NCI-H748 treated with DMSO at 0.1 percent for 48 hours (cell line): ENCODE measurements around the gene ZNF521.

Experiments used
- DNase-seq: peaks from one replicate; lab custom pipeline; 2025; lab: John Stamatoyannopoulos, UW

Gene ZNF521

DNA sequence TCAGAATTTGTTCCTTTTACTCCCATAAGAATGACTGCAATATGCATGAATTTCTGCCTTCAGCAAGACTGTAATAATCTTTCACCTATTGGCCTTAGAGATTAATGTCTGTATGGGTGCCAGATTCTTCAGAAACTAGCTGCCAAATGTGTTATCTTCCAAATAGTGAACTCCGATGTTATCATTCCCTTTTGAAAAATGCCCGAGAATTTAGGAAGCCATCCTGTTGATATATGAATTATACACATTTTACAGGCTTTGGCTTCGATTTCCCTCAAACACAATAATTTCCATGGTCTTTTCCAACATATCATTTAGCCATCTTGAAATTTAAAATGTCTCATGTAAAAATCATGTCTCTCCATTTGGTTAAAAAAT lies 101.5 kb downstream of the ZNF521 start:
- DNase-seq, result no peak

DNA sequence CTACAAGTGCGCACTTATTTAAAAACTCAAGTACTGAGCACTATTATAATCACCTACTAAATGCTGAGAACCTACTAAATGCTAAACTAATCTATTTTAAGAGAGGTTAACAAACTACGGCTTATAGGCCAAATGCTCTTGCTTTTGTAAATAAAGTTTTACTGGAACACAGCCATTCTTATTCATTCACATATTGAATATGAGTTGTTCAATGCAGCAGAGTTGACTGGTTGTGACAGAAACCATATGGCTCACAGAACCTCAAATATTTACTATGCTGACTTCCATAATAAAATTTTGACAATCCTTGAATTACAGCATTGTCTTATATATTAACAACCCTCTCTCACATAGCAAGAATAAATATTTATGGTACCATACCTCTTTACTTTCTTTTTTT lies 103.2 kb downstream of the ZNF521 start:
- DNase-seq, result no peak

DNA sequence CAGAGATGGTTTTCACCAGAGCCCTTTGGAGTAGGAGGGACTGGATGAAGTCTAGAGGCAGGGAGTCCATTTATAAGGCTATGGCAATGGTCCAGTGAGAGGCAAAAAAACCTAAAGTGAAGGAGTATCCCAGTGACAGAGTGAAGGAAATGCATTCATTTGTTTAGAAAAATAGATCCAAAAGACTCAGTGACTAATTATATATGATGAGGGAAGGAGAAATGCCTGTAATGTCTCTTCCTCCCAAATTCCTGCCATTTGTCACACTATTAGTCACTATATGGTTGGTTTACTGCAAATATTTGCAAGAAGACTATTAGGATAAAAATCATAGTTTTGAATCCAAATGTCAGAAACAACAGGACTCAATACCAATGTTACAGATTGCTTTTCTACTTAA lies 104.2 kb downstream of the ZNF521 start:
- no peak for DNase-seq

DNA sequence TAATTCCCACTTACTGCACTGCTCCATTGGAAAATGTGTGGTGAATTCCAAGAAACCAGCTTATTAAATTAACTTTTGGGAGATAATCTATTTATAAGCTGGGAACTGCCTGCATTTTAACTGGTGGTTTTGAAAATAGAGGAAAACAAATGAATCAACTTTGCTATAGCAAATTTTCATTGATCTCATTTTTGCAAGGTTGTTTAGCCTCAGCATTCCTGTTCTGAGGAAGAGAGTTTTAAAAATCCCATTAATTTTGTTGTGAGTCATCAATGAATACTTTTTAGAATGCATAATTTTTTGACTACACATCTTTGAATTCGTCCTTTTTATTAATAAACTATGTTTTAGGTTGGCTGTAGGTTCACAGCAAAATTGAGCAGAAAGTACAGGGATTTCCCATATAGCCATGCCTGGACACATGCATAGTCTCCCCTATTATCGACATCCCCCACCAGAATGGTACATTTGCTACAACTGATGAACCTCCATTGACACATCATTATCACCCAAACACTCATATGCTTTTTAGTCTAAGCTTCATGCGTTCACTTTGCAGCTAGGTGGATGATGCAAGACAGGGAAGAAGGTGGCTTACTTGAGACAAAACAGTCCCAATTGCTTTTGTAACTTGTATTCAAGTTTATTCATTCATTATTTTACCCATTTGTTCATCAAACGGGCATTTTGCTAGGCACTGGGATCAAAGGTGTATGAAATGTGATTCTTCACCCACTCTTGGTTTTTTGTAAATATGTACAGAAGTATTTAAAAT lies 106.9 kb downstream of the ZNF521 start:
- no peak for DNase-seq

DNA sequence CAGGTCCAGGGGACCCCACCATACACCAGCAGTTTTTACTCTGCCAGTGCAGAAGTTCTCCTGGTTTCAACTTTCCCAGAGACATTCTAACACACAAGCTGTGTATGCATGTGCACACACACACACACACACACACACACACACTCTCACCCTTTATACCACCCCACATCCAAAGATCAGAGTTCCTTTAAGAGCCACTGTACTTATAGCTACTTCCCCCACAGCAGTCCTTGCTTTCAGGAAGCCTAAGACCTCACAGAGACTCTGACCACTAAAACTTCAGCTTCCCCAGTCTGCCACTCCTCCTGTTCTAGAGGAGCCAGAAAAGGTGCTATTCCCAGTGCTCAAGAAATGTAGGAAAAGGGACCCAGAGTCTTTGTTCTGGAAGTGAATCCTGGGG lies 107.8 kb downstream of the ZNF521 start:
- DNase-seq, result no peak

DNA sequence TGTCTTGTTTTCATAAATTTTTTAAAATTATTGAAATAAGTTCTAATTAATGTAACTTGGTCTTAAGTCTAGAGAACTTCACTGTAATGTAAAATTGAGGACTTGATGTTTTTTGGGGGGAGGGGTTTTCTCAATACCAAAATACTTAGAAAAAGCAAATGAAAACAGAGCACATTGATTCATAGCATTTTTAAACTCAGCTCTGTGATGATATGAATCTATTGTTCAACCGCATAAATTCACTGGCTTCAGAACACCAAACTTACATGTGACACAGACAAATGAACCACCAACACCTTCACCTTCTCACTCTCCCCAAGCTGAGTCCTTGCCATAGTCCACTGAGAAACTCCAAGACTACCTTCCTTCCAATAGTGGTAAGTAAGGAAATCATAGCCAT lies 108.2 kb downstream of the ZNF521 start:
- no peak for DNase-seq

DNA sequence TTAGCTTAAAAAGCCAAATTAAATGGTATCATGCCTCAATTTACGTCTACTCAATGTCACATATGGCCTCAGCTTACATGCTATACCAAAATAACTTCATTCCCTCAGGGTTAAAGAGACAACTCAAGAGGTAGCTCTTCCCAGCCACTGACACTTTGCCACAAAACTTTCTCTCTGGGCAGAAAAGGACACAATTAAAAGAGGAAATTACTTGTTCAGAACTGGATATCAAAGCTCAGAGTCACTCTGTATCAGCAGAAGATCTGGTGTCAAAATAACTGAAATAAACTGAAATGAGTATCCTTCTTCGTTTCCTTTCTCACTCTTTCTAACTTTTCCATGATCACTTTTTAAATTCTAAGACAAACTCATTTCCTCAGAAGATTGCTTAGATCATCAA lies 108.7 kb downstream of the ZNF521 start:
- no peak for DNase-seq

DNA sequence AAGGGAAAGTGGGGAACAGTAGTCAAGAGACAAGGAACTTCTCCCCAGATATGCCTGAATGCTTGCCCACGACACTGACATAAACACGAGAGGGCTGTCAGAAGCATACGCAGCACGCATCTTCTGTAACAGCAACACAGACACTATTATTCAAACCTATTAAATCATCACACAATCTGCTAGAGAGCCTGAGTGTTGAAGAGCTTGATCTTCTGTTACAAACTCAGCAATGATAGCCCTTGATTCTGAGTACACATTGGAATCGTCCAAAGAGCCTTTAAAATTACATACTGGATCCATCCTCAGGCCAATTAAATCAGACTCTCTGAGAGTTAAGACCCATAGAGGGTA lies 111.6 kb downstream of the ZNF521 start:
- DNase-seq, result no peak

DNA sequence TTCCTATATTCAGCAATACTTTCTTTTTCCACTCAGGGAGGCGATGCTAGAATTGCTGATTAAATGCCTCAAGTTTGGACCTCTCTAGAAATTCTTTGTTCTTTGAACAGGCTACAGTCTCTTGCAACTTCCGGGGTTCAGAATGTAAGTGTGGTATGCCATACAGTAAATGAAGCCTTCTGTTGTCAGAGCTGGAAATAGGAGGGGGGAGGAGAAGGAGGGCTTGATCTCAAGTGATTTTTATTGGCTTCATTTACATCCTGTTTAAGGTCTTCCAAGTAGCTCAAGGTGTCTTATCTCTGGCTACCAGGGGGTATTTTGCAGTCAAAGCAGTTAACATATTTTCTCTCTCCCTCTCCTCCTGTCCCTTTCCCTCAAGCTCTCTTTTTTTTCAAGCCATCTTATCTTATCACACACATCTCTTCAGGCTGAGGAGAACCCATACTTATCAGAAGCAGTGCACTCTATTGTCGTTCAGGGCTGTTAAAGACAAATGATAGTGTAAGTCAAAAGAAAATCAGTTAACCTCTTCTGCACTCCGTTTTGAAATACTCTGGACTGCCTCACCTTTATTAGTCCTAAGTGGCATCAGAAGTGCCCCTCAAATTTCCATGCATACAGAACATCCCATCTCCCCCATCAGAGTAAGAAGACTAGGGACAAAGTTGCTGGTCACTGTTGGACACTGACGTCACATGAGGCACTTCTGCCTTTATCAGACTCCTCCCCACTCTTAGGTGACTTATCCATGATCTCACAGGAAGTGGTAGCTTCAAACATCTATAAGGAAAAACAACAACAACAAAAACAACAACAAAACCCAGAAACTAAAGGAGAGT lies 112.2 kb downstream of the ZNF521 start:
- DNase-seq, result no peak

DNA sequence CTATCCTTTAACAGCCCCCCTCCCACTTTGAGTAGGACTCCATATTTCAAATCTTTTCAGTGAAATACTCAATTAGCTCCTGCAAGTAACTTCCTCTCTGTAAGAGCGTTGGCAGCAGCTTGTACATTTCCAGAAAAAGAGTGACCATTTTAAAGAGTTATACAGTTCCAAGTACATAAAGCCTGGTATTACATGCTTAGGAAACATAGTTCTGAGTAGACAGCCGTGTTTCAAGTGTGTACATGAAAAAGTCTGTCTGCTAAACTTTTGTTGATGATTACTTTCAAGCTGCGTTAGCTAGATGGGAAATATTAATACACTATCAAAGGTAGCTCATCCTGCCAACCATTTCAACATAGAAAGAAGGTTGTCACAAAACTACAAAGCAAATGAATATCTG lies 112.8 kb downstream of the ZNF521 start:
- DNase-seq, result no peak

DNA sequence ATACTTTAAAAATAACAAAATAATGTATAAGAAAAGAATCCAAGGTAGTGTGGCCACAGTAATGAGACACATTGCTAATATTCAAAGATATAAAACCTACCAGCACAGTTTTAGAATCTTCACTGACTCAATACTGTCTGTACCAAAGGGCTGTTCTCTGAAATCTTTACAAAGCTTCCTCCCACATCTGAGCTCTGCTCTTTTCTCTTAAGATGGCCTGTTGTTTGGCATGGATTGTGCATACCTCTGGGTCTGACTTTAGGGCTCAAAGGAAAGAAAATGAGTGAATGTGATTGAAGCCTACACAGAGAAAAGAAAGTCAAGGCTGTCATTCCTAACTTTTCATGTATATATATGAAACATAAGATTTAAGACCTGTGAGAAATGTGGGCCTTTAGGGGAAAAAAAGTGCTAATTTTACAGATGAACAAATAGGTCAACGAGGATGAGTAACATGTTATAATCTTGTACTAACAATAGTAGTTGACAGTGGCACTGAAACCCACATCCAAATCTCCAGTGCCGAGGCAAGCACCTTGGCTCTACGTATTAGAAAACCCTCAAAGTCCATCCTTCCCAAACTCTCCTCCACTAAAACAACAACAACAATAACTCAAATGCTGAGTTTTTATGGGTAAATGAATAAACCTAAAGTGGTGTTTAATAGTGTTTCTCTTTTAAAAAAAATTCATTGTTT lies 114.2 kb downstream of the ZNF521 start:
- no peak for DNase-seq

DNA sequence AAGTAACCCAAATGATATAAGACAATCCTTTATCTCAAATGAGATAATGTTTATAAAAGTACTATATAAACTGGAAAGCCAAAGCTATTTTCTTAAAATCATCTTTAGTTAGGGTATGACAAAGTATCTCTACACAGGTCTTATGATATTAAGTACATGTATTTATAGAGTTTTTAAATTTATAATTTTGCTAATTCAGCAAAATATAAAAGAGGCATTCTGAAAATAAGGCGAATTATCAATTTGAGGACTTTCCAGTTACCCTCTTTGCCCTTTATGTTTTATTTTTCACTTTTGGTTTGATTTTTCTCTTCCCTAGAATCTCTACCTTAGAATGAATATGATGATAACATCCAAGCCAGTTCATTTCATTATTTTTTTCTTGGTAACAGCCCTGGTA lies 115.2 kb downstream of the ZNF521 start:
- DNase-seq, result no peak

DNA sequence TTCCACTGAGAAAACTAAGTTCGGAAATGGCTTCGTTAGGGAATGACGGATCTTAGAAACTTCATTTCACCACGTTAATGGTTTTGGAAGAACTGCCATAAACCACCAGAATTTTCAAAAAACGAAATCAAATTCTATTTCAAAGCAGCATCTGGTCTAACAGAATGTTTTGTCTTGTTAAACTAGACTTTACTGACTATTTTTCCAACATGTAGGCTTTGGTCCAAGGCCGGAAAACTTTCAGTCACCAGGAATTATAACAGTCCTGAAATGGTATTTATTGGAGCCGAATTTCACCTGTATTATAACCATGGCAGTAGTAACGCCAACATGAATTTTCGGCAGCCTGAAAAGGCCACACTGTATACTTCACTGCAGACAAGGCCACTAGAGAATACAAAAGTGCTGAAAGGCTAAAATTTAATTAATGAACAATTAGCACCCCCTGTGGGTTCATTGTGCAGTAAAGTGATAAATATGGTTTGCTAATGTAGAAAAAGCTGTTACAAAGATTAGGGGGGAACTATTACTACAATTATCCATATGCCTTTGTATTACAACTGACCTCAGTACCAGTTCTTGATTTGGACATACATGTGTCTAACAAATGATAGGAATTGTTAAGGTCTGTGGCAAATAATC lies 116.4 kb downstream of the ZNF521 start:
- no peak for DNase-seq

DNA sequence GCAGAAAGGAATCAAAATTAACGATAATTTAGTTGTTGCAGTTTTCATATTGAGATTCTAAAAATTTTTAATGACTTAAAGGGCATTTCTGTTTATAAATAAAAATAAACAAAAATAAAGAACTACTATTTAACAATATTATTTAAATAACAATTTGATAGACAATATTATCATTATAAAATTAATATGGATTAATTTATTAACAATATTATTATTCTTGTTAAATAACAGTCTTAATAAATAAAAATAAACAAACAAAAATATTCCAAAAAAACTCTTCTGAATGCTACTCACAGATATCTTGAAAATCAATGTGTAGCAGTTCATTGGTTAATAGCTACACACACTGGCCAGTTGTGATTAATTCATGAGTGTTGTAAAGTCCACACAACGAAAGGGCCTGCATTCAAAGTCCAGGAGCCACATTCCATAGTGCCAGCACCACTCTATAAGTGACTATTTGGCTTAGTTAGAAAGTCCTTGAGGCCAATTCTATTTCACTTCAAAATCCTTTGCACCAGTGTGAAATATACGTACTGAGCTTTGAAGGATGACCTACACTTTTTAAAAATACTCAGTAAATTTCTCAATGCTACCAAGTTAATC lies 117.1 kb downstream of the ZNF521 start:
- DNase-seq, result no peak

DNA sequence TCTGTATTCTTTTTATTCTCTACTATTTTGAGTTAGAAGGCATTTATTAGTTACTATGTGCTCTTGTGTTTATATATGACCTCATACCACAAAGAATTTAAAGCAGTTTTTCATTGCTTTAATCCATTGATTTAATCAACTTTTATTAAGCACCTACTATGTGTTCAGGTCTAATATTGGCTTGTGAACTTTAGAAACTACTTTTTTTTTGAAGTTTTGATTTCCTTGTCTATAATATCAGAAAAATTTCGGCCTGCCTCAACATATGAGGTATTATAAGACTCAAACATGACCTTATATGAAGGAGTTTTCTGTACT lies 117.7 kb downstream of the ZNF521 start:
- DNase-seq, result no peak

DNA sequence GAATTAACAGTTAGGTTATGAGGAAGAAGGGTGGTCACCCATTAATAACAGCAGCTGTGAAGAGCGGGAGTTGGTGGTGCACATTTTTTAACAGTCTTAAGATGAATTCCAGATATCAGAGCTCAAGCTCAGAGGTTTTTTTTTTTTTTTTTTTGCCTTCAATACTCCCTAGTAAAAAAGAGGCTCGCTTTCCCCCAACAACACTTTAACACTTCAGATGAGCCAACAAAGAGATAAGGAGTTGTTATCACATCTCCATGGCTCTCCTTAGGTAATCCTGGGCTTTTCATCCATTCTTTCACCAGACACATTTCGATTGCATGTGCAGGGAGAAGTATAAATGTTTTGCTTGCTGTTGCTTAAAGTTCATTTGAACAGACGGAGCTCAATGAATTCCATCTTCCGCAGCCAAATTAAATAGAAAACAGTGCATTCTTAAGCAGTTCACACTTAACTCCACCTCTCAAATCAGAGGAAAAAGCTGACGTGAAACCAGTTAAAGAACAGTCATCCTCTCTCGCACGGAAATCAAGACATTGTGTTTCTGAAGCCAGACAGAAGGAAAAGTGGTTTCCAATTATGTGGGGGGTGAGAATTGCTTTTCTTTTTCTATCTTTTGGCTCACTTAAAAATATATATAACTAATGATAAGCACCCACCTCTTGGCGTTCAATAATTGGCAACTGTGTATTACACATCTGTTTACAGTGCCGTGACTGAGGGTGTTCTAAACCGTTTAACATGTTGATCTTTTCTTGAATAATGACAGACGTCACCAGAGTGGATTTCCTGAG lies 118.2 kb downstream of the ZNF521 start:
- no peak for DNase-seq

DNA sequence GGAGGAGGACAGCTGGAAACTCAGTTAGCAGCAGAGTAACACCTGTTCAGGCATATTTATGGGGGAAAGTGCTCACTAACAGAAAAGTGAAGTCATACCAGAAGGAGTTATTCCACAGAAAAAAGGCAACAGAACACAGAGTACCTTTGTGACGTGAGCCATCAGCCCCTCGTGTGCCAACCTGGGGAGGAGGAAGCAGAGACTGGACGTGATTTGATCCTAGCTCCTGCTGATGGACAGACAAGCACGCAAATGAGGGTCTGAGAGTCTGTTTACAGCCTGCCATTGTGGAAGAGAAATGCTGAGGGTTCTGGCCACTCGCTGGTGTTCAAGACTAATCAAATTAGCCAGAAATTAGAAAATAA lies 120.7 kb downstream of the ZNF521 start:
- no peak for DNase-seq

DNA sequence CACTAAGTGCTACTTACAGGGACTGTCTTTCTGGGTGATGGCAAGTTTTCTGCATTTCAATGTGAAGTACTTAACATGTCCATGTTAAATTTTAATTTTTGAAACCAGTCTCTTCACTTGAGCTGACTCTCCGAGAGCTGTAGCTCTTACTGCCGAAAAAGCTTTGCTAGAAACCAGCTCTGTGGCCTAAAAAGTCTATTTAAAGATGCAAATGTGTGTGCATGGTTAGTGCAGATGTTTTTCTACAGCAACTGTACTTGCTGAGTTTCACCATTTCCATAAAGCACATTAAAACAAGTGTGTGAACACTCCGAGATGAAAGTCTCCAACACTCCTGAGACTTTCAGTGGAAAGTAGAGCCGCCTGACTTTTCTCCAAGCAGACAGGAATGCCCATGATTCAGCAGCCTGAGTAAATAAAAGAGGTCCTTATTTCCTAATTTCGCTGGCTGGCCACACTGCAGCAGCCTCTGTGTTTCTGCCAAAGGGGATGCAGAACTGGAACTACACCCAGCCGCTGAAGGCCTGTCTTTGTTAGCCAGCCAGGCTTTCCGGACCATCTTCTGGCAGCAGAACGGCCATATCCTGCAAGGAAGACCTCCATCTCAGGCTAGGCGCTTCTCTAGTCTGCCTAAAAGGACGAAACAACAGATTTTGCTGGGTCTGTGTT lies 121.2 kb downstream of the ZNF521 start:
- DNase-seq, result no peak

DNA sequence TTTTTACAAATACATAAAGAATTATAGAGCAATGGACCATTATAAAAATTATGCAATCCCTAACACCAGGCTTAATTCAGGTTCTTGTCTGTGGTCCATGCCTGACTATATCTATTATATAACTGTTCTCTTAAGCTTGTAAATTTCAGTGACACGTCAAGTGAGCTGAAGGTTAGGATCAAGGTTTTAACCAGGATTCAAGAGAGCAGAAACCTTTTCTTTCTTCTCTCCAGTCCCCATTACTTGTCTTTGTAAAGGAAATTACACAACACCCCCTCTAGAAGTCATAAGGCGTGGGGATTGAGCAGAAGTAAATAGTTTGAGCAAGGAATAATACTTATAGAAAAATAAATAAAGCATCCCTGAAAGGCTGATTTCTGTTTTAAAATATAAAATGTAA lies 122.0 kb downstream of the ZNF521 start:
- no peak for DNase-seq

DNA sequence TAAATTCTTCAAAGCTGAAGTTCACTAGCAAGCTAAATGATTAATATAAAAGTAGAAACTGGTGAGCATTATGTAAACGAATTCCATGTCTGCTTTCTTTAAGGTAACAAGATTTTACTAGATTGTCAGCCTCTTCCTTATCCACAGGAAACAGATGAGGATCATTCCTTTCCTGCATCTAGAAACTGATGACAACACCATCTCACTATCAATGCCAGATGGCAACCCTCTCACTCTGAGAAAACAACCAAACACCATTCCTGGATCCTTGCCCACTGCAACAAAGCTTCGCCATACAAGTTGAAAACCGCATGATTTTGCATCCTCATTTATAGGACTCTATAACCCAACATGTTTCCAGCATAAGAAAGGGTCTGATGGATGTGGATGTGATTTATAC lies 122.9 kb downstream of the ZNF521 start:
- DNase-seq, result peak; percentile 18

DNA sequence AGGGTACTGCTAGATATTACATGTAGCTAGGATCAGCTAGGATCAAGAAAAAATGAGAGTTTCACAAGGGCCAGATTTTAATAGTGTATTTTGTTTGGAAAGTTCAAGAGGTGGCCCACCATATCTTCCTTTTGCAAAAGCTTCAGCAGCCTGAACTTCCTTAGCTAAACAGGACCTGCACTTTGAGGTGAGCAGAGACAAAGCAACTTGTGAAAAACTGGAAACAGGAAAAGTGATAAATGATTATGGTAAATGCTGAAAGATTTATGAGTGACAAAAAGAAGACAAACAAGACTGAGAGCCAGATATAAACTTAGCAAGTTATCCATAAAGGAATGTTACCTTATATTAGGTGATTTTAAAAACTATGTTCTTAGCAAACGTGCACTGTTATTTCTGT lies 123.6 kb downstream of the ZNF521 start:
- DNase-seq, result no peak
